Neural cell (in vitro differentiated cells): ENCODE results near the gene LETM1.

ENCODE experiments used
- CTCF ChIP-seq: fragments of 450-650 bp; IDR thresholded peaks from 2 replicates; pipeline ENCODE4 v1.5.1; 2014; ENCODE audit warnings: antibody characterized with exemption, mild to moderate bottlenecking, moderate library complexity; ENCODE audit not compliant: poor library complexity, severe bottlenecking
- MXI1 ChIP-seq: fragments of 450-650 bp; conservative IDR thresholded peaks from 2 replicates; pipeline ENCODE4 v1.6.1; 2014; ENCODE audit warnings: antibody characterized with exemption, mild to moderate bottlenecking; ENCODE audit not compliant: poor library complexity, severe bottlenecking

GRCh38 chr4:1783015-1783414 is 72.9 kb downstream of the LETM1 start:
- TF ChIP-seq CTCF: no peak
- TF ChIP-seq MXI1: no peak
